Measurements from ENCODE around the gene IL2RG.

DNA sequence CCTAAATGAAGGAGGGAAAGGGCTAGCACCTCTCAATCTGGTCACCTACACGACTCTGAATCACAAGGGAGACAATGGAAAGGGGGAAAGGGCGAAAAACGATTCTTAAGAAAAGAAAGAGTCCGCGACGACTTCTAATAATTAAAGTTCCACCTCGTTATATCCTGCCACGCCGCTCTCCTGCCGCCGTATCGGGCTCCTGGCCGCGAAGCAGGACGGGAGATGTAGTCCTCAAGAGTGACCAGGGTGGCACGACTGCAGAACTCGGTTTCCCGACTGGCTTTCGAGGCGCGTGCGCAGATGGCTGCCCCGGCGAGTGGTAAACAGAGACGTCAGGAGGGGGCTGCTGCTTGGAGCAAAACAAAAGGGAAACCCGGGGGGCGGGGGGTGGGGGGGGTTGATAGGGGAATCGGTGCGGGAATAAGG is 15.8 kb downstream of the IL2RG start, which contains the start of gene FOXO4:
- TF ChIP-seq, protein P1, sequence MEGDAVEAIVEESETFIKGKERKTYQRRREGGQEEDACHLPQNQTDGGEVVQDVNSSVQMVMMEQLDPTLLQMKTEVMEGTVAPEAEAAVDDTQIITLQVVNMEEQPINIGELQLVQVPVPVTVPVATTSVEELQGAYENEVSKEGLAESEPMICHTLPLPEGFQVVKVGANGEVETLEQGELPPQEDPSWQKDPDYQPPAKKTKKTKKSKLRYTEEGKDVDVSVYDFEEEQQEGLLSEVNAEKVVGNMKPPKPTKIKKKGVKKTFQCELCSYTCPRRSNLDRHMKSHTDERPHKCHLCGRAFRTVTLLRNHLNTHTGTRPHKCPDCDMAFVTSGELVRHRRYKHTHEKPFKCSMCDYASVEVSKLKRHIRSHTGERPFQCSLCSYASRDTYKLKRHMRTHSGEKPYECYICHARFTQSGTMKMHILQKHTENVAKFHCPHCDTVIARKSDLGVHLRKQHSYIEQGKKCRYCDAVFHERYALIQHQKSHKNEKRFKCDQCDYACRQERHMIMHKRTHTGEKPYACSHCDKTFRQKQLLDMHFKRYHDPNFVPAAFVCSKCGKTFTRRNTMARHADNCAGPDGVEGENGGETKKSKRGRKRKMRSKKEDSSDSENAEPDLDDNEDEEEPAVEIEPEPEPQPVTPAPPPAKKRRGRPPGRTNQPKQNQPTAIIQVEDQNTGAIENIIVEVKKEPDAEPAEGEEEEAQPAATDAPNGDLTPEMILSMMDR (IDR thresholded peaks at IDR 0.05), result no peak
- TF ChIP-seq POLR2A (IDR thresholded peaks at IDR 0.05), result no peak

Data from adrenal gland (tissue), 5 donors.